PC-3 (cell line): Measurements from ENCODE around the gene NDRG2.

Experiments
- EZH2 ChIP-seq: fragments of 300-600 bp; sonication (generic); IDR thresholded peaks from one replicate; pipeline ENCODE4 v1.6.1; 2017; ENCODE audit warnings: antibody characterized with exemption, mild to moderate bottlenecking, low read length; ENCODE audit not compliant: unreplicated experiment
- TF ChIP-seq, protein P1 (sequence below): fragments of 300-600 bp; sonication (generic); conservative IDR thresholded peaks from 2 replicates; pipeline ENCODE4 v1.5.1; 2017; ENCODE audit warnings: antibody characterized with exemption, low read depth, mild to moderate bottlenecking, low read length

DNA sequence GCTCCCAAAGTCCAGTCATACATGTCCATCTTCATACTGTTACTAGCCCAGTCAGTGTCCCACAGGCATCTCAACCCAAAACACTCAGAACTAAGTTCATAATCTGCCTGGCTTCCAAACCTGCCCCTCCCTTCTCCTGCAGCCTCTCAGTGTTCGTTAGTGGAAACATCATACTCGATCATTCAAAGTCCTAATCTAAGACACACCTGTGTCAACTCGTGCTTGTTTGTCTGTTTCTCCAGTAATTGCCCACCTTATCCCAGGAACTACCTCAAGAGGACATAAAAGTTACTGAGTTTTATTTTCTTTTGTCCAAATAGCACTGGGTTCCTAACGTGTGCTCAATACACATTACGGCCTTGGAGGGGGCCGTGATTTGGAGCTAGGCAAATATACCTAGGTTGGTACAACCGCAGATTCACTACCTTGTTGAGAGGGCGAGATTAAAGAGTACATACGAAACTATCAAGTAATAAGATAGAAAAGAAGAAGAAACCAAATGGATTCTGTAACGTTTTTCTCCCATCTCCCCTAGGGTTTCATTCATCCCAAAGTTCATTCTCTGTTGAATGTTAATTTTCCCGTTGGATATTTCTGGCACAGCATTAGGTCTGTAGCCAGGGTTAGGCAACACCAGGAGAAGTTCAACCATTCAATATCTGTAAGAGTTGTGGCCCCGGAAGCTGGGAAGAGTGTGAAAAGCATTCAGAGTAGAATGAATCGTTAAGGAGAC lies 35.9 kb upstream of the NDRG2 start:
- TF ChIP-seq, protein P1, sequence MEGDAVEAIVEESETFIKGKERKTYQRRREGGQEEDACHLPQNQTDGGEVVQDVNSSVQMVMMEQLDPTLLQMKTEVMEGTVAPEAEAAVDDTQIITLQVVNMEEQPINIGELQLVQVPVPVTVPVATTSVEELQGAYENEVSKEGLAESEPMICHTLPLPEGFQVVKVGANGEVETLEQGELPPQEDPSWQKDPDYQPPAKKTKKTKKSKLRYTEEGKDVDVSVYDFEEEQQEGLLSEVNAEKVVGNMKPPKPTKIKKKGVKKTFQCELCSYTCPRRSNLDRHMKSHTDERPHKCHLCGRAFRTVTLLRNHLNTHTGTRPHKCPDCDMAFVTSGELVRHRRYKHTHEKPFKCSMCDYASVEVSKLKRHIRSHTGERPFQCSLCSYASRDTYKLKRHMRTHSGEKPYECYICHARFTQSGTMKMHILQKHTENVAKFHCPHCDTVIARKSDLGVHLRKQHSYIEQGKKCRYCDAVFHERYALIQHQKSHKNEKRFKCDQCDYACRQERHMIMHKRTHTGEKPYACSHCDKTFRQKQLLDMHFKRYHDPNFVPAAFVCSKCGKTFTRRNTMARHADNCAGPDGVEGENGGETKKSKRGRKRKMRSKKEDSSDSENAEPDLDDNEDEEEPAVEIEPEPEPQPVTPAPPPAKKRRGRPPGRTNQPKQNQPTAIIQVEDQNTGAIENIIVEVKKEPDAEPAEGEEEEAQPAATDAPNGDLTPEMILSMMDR: no peak
- no peak for TF ChIP-seq EZH2
